Measurements from ENCODE around the gene TMEM47.

DNA sequence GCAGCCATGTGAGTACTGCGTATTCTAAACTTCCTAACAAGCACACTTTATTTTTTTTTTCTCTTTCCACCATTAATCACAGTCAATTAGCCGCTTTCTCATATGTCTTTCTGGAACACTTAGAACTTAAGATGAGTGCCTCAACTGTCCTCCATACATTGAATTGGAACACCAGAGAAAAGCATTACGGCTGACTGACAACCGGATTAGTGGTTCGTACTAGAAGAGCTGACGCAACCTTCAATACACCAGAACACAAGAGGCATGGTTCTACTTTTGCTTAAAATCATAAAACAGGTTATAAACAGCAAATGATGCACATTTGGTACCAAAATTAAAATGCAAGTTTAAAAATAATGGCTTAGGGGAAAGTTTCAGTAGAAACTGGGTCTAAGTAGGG lies 3.3 kb downstream of the TMEM47 start:
- TF ChIP-seq, protein P1, sequence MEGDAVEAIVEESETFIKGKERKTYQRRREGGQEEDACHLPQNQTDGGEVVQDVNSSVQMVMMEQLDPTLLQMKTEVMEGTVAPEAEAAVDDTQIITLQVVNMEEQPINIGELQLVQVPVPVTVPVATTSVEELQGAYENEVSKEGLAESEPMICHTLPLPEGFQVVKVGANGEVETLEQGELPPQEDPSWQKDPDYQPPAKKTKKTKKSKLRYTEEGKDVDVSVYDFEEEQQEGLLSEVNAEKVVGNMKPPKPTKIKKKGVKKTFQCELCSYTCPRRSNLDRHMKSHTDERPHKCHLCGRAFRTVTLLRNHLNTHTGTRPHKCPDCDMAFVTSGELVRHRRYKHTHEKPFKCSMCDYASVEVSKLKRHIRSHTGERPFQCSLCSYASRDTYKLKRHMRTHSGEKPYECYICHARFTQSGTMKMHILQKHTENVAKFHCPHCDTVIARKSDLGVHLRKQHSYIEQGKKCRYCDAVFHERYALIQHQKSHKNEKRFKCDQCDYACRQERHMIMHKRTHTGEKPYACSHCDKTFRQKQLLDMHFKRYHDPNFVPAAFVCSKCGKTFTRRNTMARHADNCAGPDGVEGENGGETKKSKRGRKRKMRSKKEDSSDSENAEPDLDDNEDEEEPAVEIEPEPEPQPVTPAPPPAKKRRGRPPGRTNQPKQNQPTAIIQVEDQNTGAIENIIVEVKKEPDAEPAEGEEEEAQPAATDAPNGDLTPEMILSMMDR (IDR thresholded peaks at IDR 0.05): no peak
- TF ChIP-seq EP300 (IDR thresholded peaks at IDR 0.05) (no peak), POLR2AphosphoS5 (IDR thresholded peaks at IDR 0.05) (no peak)

All from upper lobe of left lung (tissue), 4 donors.